Measurements from ENCODE around the gene TRPV2.

GRCh38 chr17:16435925-16436886, 20.8 kb downstream of the TRPV2 start:
- 0 out of 2 replicates have a peak, but pooled peaks have one; percentile 39 for TF ChIP-seq POLR2AphosphoS2 (IDR thresholded peaks at IDR 0.05; ENCODE audit: low read depth, low read length)
- no peak for TF ChIP-seq SPI1 (IDR thresholded peaks at IDR 0.05; ENCODE audit: borderline replicate concordance, insufficient read depth, low read depth, low read length)
- no peak for TF ChIP-seq TBL1XR1 (IDR thresholded peaks at IDR 0.05; ENCODE audit: low read depth, low read length)
- TF ChIP-seq CTCF (IDR thresholded peaks at IDR 0.05 in 2 of 3, conservative IDR thresholded peaks at IDR 0.05 in 1 of 3; ENCODE audit: control insufficient read depth in 2 of 3, extremely low read depth in 1 of 3, insufficient read depth in 1 of 3, low read depth in 3 of 3, low read length in 3 of 3), result no peak
- TF ChIP-seq ATF3 (IDR thresholded peaks at IDR 0.05; ENCODE audit: borderline replicate concordance, extremely low read depth, low read depth, low read length), result no peak
- TF ChIP-seq EP300 (IDR thresholded peaks at IDR 0.05; ENCODE audit: borderline replicate concordance in 1 of 2, control insufficient read depth in 1 of 2, low read depth in 2 of 2, low read length in 2 of 2), result no peak
- TF ChIP-seq JUND (IDR thresholded peaks at IDR 0.05; ENCODE audit: low read depth, low read length), result no peak
- TF ChIP-seq SUZ12 (IDR thresholded peaks at IDR 0.05; ENCODE audit: unreplicated experiment), result no peak
- no peak for TF ChIP-seq WRNIP1 (IDR thresholded peaks at IDR 0.05; ENCODE audit: borderline replicate concordance, low read depth, low read length)
- no peak for TF ChIP-seq SRF (IDR thresholded peaks at IDR 0.05; ENCODE audit: low read depth in 2 of 2, low read length in 2 of 2)
- no peak for TF ChIP-seq EZH2 (IDR thresholded peaks at IDR 0.05; ENCODE audit: borderline replicate concordance, control insufficient read depth, low read depth, low read length)
- no peak for TF ChIP-seq CREM (IDR thresholded peaks at IDR 0.05; ENCODE audit: low read depth)
- TF ChIP-seq TAF1 (IDR thresholded peaks at IDR 0.05; ENCODE audit: borderline replicate concordance, low read depth, low read length), result no peak
- no peak for TF ChIP-seq IRF3 (IDR thresholded peaks at IDR 0.05)

Measured in GM12878 (cell line).